ENCODE measurements around the gene SSH2. TPM values are rescaled to one million over a fixed set of nuclear protein-coding genes. Genes with fewer than 3 reads are reported as not detected.
A peak's percentile ranks its signal among the peaks of the same experiment; 100 is the strongest.

SSH2 gene
- polyA plus RNA-seq, 1 of the 3 experiments (the other 2 are of a cell fraction) = 8.8 TPM

DNA sequence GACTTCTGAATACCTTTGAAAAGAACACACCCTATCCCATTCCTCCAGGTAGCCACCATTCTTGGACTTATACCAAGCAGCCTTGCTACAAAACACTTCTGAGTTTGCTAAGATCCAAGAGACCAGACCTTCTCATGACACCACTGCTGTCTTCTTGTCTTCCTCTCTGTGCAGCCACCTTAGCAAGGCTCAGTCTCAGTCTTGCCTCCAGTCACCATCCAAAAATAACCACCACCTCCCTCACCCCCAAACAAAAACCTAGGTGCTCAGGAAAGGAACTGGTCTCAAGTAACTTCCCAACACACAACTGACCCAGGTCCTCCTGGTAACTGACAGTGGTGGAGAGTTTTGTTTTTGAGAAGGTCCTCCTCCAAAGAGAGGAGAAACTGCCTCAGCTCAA is 216.4 kb downstream of the SSH2 start:
- H3K9ac ChIP-seq = no peak overlapping the region
- no peaks in the 10 kb centered on the region for H4K20me1 ChIP-seq (ENCODE audit: insufficient read depth)
- H3K36me3 ChIP-seq (replicated peaks in 1 of 2; ENCODE audit: control insufficient read depth in 1 of 2, insufficient read depth in 2 of 2, low read length in 1 of 2) = no peaks in the 10 kb centered on the region
- H3K27me3 ChIP-seq (ENCODE audit: insufficient read depth) = no peaks in the 10 kb centered on the region
- no peaks in the 10 kb centered on the region for H3K9me3 ChIP-seq
- H2AFZ ChIP-seq (ENCODE audit: low read depth) = no peak overlapping the region
- no peak for DNase-seq
- peaks cover 21% of the 10 kb centered on the region for H3F3A ChIP-seq (replicated peaks; ENCODE audit: insufficient read depth)
- peaks cover 23 to 28% of the 10 kb centered on the region in 2 experiments; a peak in 3 of 4 replicates for H3K4me1 ChIP-seq (ENCODE audit: control insufficient read depth in 1 of 2, insufficient read depth in 2 of 2, low read depth in 1 of 2, low read length in 1 of 2)
- H3K27ac ChIP-seq (ENCODE audit: low read depth in 2 of 2, low read length in 1 of 2) = peak overlapping the region in 1 of 2 experiments; percentile 99; a peak in 2 of 4 replicates
- TF ChIP-seq FOXM1 (IDR thresholded peaks at IDR 0.05; ENCODE audit: low read depth) = no peak
- H3K4me2 ChIP-seq = no peak overlapping the region
- H3K9me2 ChIP-seq = no peaks in the 10 kb centered on the region
- no peak overlapping the region for H3K4me3 ChIP-seq (ENCODE audit: low read depth in 2 of 2, low read length in 1 of 2)
- ChIA-PET POLR2A (no interaction called here), CTCF (interaction anchor here (1.4 kb wide), 1 partner anchor 74 kb away, joined by 5 read pairs; no protein-coding TSS in a partner anchor)
- H3K79me2 ChIP-seq (ENCODE audit: insufficient read depth) = peaks cover 5% of the 10 kb centered on the region; the same call in 1 of the 2 replicates

DNA sequence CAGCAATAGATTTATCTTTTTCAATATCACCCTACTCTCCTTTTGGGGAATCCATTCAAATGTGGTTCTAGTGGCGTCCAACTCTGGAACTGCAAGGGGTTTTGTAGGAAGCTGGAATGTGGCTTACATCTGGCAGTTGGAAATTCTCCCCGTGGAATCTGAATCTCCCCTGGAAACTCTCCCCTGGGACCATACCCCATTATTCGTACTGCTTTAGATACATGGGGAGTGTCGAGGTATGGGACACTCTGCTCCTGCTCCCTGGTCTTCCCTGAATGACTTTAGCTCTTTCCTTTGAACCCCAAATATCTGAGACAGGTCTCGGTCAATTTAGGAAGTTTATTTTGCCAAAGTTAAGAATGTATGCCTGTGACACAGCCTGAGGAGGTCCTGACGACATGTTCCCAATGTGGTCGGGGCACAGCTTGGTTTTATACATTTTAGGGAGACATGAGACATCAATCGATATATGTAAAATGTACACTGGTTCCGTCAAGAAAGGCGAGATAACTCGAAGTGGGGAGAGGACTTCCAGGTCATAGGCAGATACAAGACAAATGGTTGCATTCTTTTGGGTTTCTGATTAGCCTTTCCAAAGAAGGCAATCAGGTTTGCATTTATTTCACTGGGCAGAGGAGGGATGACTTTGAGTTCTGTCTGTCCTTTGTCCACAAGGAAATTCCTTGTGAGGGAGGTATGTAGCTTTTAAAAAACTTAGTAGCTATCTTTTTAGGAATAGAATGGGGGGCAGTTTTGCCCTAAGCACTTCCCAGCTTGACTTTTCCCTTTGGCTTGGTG is 218.2 kb downstream of the SSH2 start:
- Histone ChIP-seq H3K36me3 (replicated peaks in 1 of 2; ENCODE audit: control insufficient read depth in 1 of 2, insufficient read depth in 2 of 2, low read length in 1 of 2) (no peaks in the 10 kb centered on the region), H4K20me1 (ENCODE audit: insufficient read depth) (no peaks in the 10 kb centered on the region), H3K4me3 (ENCODE audit: low read depth in 2 of 2, low read length in 1 of 2) (0 out of 4 replicates have a peak overlapping the region, but pooled peaks of 1 of the 2 experiments have one; percentile 20), H3K9me2 (no peaks in the 10 kb centered on the region), H3K9ac (no peak overlapping the region), H3K4me1 (ENCODE audit: control insufficient read depth in 1 of 2, insufficient read depth in 2 of 2, low read depth in 1 of 2, low read length in 1 of 2) (peaks cover 21 to 28% of the 10 kb centered on the region in 2 experiments; a peak in 3 of 4 replicates), H3K9me3 (no peaks in the 10 kb centered on the region), H3K79me2 (ENCODE audit: insufficient read depth) (peaks cover 5% of the 10 kb centered on the region; the same call in 1 of the 2 replicates), H3K27ac (ENCODE audit: low read depth in 2 of 2, low read length in 1 of 2) (peak overlapping the region; percentile 72 to 99), H3K4me2 (peak overlapping the region; percentile 55), H3K27me3 (ENCODE audit: insufficient read depth) (no peaks in the 10 kb centered on the region), H2AFZ (ENCODE audit: low read depth) (no peak overlapping the region), H3F3A (replicated peaks; ENCODE audit: insufficient read depth) (peaks cover 26% of the 10 kb centered on the region)
- ChIA-PET POLR2A (interaction anchor here (0.9 to 1.2 kb wide), 5 partner anchors 9 to 119 kb away, joined by 3 to 5 read pairs (median 3); partner anchors contain the start of gene ANKRD13B), CTCF (interaction anchor here (0.7 to 2.5 kb wide), 8 partner anchors 12 to 120 kb away, joined by 3 to 9 read pairs (median 4); no protein-coding TSS in a partner anchor)
- peak; percentile 28 for DNase-seq
- peak; percentile 5; the same call in 1 of the 2 replicates for TF ChIP-seq TEAD4 (IDR thresholded peaks at IDR 0.05; ENCODE audit: borderline replicate concordance, insufficient read depth)
- no peak for TF ChIP-seq SMC3 (IDR thresholded peaks at IDR 0.05; ENCODE audit: low read depth, low read length)
- TF ChIP-seq, protein P1, sequence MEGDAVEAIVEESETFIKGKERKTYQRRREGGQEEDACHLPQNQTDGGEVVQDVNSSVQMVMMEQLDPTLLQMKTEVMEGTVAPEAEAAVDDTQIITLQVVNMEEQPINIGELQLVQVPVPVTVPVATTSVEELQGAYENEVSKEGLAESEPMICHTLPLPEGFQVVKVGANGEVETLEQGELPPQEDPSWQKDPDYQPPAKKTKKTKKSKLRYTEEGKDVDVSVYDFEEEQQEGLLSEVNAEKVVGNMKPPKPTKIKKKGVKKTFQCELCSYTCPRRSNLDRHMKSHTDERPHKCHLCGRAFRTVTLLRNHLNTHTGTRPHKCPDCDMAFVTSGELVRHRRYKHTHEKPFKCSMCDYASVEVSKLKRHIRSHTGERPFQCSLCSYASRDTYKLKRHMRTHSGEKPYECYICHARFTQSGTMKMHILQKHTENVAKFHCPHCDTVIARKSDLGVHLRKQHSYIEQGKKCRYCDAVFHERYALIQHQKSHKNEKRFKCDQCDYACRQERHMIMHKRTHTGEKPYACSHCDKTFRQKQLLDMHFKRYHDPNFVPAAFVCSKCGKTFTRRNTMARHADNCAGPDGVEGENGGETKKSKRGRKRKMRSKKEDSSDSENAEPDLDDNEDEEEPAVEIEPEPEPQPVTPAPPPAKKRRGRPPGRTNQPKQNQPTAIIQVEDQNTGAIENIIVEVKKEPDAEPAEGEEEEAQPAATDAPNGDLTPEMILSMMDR (IDR thresholded peaks at IDR 0.05) = 0 out of 2 replicates have a peak, but pooled peaks have one; percentile 7
- 75% methylated on average over 11 of the region's 11 CpGs for WGBS (ENCODE audit: low lambda C conversion rate)

DNA sequence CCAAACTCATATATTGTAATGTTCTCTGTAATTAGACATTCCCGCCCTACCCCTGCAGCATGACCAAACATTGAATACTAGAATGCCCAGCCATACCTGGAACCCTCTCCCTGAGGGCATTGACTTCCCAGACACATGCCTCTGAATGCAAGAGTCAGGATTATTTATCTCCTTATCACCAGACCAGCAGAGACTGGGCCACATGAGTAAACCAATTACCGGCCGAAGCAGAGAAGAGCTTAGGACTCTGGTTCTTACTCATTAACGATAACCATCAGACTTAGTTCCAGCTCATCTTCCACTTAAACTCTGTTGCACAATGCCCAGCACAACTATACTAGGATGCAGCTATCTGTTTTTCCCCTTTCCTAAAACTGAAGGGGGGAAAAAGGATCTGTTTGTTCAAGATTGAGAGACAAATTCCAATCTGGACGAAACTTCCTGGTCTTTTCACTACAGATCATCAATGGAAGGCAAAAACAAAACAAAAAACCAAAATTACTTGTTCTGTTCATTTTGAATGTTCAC is 219.1 kb downstream of the SSH2 start:
- H3K9ac ChIP-seq = no peak overlapping the region
- H3K79me2 ChIP-seq (ENCODE audit: insufficient read depth) = peaks cover 5% of the 10 kb centered on the region; the same call in 1 of the 2 replicates
- 0 out of 4 replicates have a peak overlapping the region, but pooled peaks of 1 of the 2 experiments have one; percentile 20 for H3K4me3 ChIP-seq (ENCODE audit: low read depth in 2 of 2, low read length in 1 of 2)
- 13% methylated on average over 5 of the region's 5 CpGs for WGBS (ENCODE audit: low lambda C conversion rate)
- H3K9me2 ChIP-seq = no peaks in the 10 kb centered on the region
- ChIA-PET POLR2A (interaction anchor here (0.9 to 1.2 kb wide), 5 partner anchors 10 to 118 kb away, joined by 3 to 5 read pairs (median 3); partner anchors contain the start of gene ANKRD13B), CTCF (interaction anchor here (0.7 to 2.5 kb wide), 9 partner anchors 13 to 119 kb away, joined by 3 to 9 read pairs (median 4); no protein-coding TSS in a partner anchor)
- H3K36me3 ChIP-seq (replicated peaks in 1 of 2; ENCODE audit: control insufficient read depth in 1 of 2, insufficient read depth in 2 of 2, low read length in 1 of 2) = no peaks in the 10 kb centered on the region
- peak overlapping the region; percentile 55 for H3K4me2 ChIP-seq
- no peaks in the 10 kb centered on the region for H3K9me3 ChIP-seq
- H3F3A ChIP-seq (replicated peaks; ENCODE audit: insufficient read depth) = peaks cover 26% of the 10 kb centered on the region
- H4K20me1 ChIP-seq (ENCODE audit: insufficient read depth) = no peaks in the 10 kb centered on the region
- peaks cover 28 to 35% of the 10 kb centered on the region in 2 experiments; a peak in 3 of 4 replicates for H3K4me1 ChIP-seq (ENCODE audit: control insufficient read depth in 1 of 2, insufficient read depth in 2 of 2, low read depth in 1 of 2, low read length in 1 of 2)
- DNase-seq = peak; percentile 85
- H3K27me3 ChIP-seq (ENCODE audit: insufficient read depth) = no peaks in the 10 kb centered on the region
- H3K27ac ChIP-seq (ENCODE audit: low read depth in 2 of 2, low read length in 1 of 2) = peak overlapping the region; percentile 72 to 99
- H2AFZ ChIP-seq (ENCODE audit: low read depth) = no peak overlapping the region
- TF ChIP-seq RFX5 (IDR thresholded peaks at IDR 0.05; ENCODE audit: low read length) (peak; percentile 51; the same call in 1 of the 2 replicates), TCF12 (IDR thresholded peaks at IDR 0.05) (peak; percentile 93), GABPA (IDR thresholded peaks at IDR 0.05; ENCODE audit: low read depth) (no peak), ELF1 (IDR thresholded peaks at IDR 0.05) (no peak), RAD21 (IDR thresholded peaks at IDR 0.05; ENCODE audit: low read length) (peak; percentile 32), FOXJ3 (CRISPR knock-in tag; IDR thresholded peaks at IDR 0.05) (peak; percentile 89), EZH2phosphoT487 (IDR thresholded peaks at IDR 0.05; ENCODE audit: borderline replicate concordance, low read depth) (no peak), POLR2AphosphoS5 (IDR thresholded peaks at IDR 0.05; ENCODE audit: low read depth, low read length) (peak; percentile 86), YY1 (IDR thresholded peaks at IDR 0.05; ENCODE audit: low read depth) (no peak)
- TF ChIP-seq, protein P2, sequence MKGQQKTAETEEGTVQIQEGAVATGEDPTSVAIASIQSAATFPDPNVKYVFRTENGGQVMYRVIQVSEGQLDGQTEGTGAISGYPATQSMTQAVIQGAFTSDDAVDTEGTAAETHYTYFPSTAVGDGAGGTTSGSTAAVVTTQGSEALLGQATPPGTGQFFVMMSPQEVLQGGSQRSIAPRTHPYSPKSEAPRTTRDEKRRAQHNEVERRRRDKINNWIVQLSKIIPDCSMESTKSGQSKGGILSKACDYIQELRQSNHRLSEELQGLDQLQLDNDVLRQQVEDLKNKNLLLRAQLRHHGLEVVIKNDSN (IDR thresholded peaks at IDR 0.05; ENCODE audit: borderline replicate concordance, low read depth) = peak; percentile 20; the same call in 1 of the 2 replicates
- TF ChIP-seq, protein P1 (IDR thresholded peaks at IDR 0.05) = no peak

All from SK-N-SH (cell line).